H9 (cell line): ENCODE results near the gene CCDC185. TPM values are rescaled to one million over a fixed set of nuclear protein-coding genes. Genes with fewer than 3 reads are reported as not detected.

ENCODE experiments used
- DNase-seq: peaks from one replicate; pipeline ENCODE4 v3.0.0-alpha.2; 2017
- H2AFZ ChIP-seq: one replicate; pipeline ENCODE4 v1.6.1; 2013; ENCODE audit warnings: mild to moderate bottlenecking, low read length, control low read depth, moderate library complexity
- H2AK5ac ChIP-seq: 2 replicates; pipeline ENCODE4 v1.6.1; 2013; ENCODE audit warnings: low read length, control low read depth, mixed read lengths; ENCODE audit not compliant: insufficient read length
- H2BK120ac ChIP-seq: one replicate; pipeline ENCODE4 v1.6.1; 2013; ENCODE audit warnings: low read depth, mild to moderate bottlenecking, low read length, control low read depth, inconsistent platforms; ENCODE audit not compliant: poor library complexity, severe bottlenecking
- H2BK12ac ChIP-seq: 2 replicates; pipeline ENCODE4 v1.6.1; 2013; ENCODE audit warnings: low read length, control low read depth, mixed read lengths, low read depth; ENCODE audit not compliant: insufficient read length
- H2BK15ac ChIP-seq: 2 replicates; pipeline ENCODE4 v1.6.1; 2013; ENCODE audit warnings: low read depth, low read length, control low read depth
- H2BK20ac ChIP-seq: one replicate; pipeline ENCODE4 v1.6.1; 2013; ENCODE audit warnings: low read depth, mild to moderate bottlenecking, low read length, control low read depth, inconsistent platforms; ENCODE audit not compliant: poor library complexity, severe bottlenecking
- H2BK5ac ChIP-seq: 2 replicates; pipeline ENCODE4 v1.6.1; 2013; ENCODE audit warnings: low read length, control low read depth, mixed read lengths; ENCODE audit not compliant: insufficient read length
- H3K14ac ChIP-seq: 2 replicates; pipeline ENCODE4 v1.6.1; 2013; ENCODE audit warnings: low read length, control low read depth; ENCODE audit not compliant: insufficient read depth
- H3K18ac ChIP-seq: 2 replicates; pipeline ENCODE4 v1.6.1; 2013; ENCODE audit warnings: low read depth, mild to moderate bottlenecking, mixed read lengths, low read length, control low read depth; ENCODE audit not compliant: insufficient read length
- H3K23ac ChIP-seq: 2 replicates; pipeline ENCODE4 v1.6.1; 2013; ENCODE audit warnings: low read length, control low read depth, mixed read lengths, low read depth; ENCODE audit not compliant: insufficient read length
- H3K23me2 ChIP-seq: 2 replicates; pipeline ENCODE4 v1.6.1; 2013; ENCODE audit warnings: low read depth, mild to moderate bottlenecking, mixed read lengths, low read length, control low read depth; ENCODE audit not compliant: insufficient read length, poor library complexity, severe bottlenecking
- H3K27ac ChIP-seq: 2 replicates; pipeline ENCODE4 v1.5.1; 2013; ENCODE audit warnings: low read length, control low read depth, mixed read lengths, low read depth; ENCODE audit not compliant: insufficient read length
- H3K27me3 ChIP-seq: 2 replicates; pipeline ENCODE4 v1.6.1; 2013; ENCODE audit warnings: low read length, control low read depth, inconsistent platforms; ENCODE audit not compliant: insufficient read depth
- H3K4ac ChIP-seq: 2 replicates; pipeline ENCODE4 v1.6.1; 2013; ENCODE audit warnings: low read depth, mild to moderate bottlenecking, control low read depth, inconsistent platforms, low read length, moderate library complexity
- H3K4me1 ChIP-seq: 2 replicates; pipeline ENCODE4 v1.6.1; 2013; ENCODE audit warnings: low read length, control low read depth, inconsistent platforms; ENCODE audit not compliant: insufficient read depth
- H3K4me2 ChIP-seq: 2 replicates; pipeline ENCODE4 v1.6.1; 2013; ENCODE audit warnings: low read length, control low read depth, mixed read lengths; ENCODE audit not compliant: insufficient read length, insufficient read depth
- H3K56ac ChIP-seq: 2 replicates; pipeline ENCODE4 v1.6.1; 2013; ENCODE audit warnings: low read depth, mild to moderate bottlenecking, mixed read lengths, low read length, control low read depth; ENCODE audit not compliant: insufficient read length
- H3K79me1 ChIP-seq: 2 replicates; pipeline ENCODE4 v1.6.1; 2013; ENCODE audit warnings: low read depth, mild to moderate bottlenecking, moderate library complexity, low read length, control low read depth, inconsistent platforms; ENCODE audit not compliant: insufficient read depth, poor library complexity, severe bottlenecking
- H3K79me2 ChIP-seq: 2 replicates; pipeline ENCODE4 v1.6.1; 2013; ENCODE audit warnings: low read length, control low read depth, inconsistent platforms; ENCODE audit not compliant: insufficient read depth
- H3K9ac ChIP-seq: 2 replicates; pipeline ENCODE4 v1.6.1; 2013; ENCODE audit warnings: low read length, control low read depth, mixed read lengths; ENCODE audit not compliant: insufficient read length; ENCODE audit errors: extremely low read depth
- H3K9me3 ChIP-seq: one replicate; pipeline ENCODE4 v1.6.1; 2013; ENCODE audit warnings: low read depth, low read length, inconsistent platforms; ENCODE audit not compliant: control insufficient read depth
- H3T11ph ChIP-seq: one replicate; pipeline ENCODE4 v1.6.1; 2013; ENCODE audit warnings: mild to moderate bottlenecking, low read length, control low read depth, inconsistent platforms
- H4K20me1 ChIP-seq: one replicate; pipeline ENCODE4 v1.6.1; 2013; ENCODE audit not compliant: control insufficient read depth, insufficient read length, insufficient read depth
- H4K5ac ChIP-seq: 2 replicates; pipeline ENCODE4 v1.6.1; 2013; ENCODE audit warnings: low read depth, mild to moderate bottlenecking, mixed read lengths, low read length, control low read depth; ENCODE audit not compliant: insufficient read length
- H4K8ac ChIP-seq: replicated peaks from 2 replicates; pipeline ENCODE4 v1.6.1; 2013; ENCODE audit warnings: low read length, control low read depth, mixed read lengths, low read depth; ENCODE audit not compliant: insufficient read length
- H4K91ac ChIP-seq: 2 replicates; pipeline ENCODE4 v1.6.1; 2013; ENCODE audit warnings: low read depth, mild to moderate bottlenecking, moderate library complexity, mixed read lengths, low read length, control low read depth; ENCODE audit not compliant: insufficient read length
- H3K27ac Mint-ChIP-seq, 3 experiments: 2 replicates in 2 of 3; 3 replicates in 1 of 3; pipeline ENCODE4 v1.8.0; 2020 to 2021; ENCODE audit warnings: mixed read lengths in 3 of 3, mild to moderate bottlenecking in 1 of 3, moderate library complexity in 1 of 3
- H3K27me3 Mint-ChIP-seq: 2 replicates; pipeline ENCODE4 v1.8.0; 2021; ENCODE audit warnings: low read depth, mild to moderate bottlenecking, moderate library complexity, mixed read lengths
- H3K36me3 Mint-ChIP-seq, 3 experiments: 2 replicates in 2 of 3; 3 replicates in 1 of 3; pipeline ENCODE4 v1.8.0; 2020 to 2021; ENCODE audit warnings: low read depth in 3 of 3, mixed read lengths in 3 of 3; ENCODE audit not compliant: insufficient read depth in 1 of 3
- H3K4me1 Mint-ChIP-seq, 2 experiments: 2 replicates each; pipeline ENCODE4 v1.8.0; 2020; ENCODE audit warnings: mixed read lengths in 2 of 2
- H3K4me3 Mint-ChIP-seq, 2 experiments: 2 replicates in 1 of 2; 3 replicates in 1 of 2; pipeline ENCODE4 v1.8.0; 2020 to 2021; ENCODE audit warnings: mild to moderate bottlenecking in 2 of 2, mixed read lengths in 2 of 2, moderate library complexity in 1 of 2
- H3K9me3 Mint-ChIP-seq, 2 experiments: 2 replicates in 1 of 2; 3 replicates in 1 of 2; pipeline ENCODE4 v1.8.0; 2020; ENCODE audit warnings: mild to moderate bottlenecking in 2 of 2, mixed read lengths in 2 of 2, moderate library complexity in 1 of 2
- CTCF ChIP-seq: fragments of 200-600 bp; sonication (generic); conservative IDR thresholded peaks from 3 replicates; pipeline ENCODE4 v1.8.0; 2021; ENCODE audit warnings: antibody characterized with exemption, mild to moderate bottlenecking
- WGBS: extraction: QIAGEN DNeasy Blood & Tissue Kit; methylation state at CpG from one replicate; pipeline ENCODE4 v1.1.7; 2013; ENCODE audit warnings: missing lambda C conversion rate, low lambda C conversion rate, mixed read lengths; ENCODE audit not compliant: insufficient read length; ENCODE audit errors: extremely low coverage; 5-methylcytosine and 5-hydroxymethylcytosine counted together
- total RNA-seq: library from RNA; stranded (reverse); gene quantifications from 2 replicates; pipeline ENCODE4 v1.2.1, GENCODE V29; 2021

The CCDC185 gene
- total RNA-seq, 1 experiment from 2014 or later, result not detected

- Histone ChIP-seq H3K79me2 (no peaks in the 10 kb centered on the region), H4K20me1 (no peaks in the 10 kb centered on the region), H3K18ac (no peak overlapping the region), H2BK5ac (no peak overlapping the region), H3K4me1 (no peaks in the 10 kb centered on the region), H3K14ac (no peak overlapping the region), H2AFZ (no peak overlapping the region), H4K91ac (no peak overlapping the region), H4K8ac (no peak overlapping the region), H3K4me2 (no peak overlapping the region), H3K9ac (no peak overlapping the region), H3K79me1 (no peaks in the 10 kb centered on the region), H2BK12ac (no peak overlapping the region), H2BK20ac (no peak overlapping the region), H3K27ac (no peak overlapping the region), H3K4ac (no peak overlapping the region), H4K5ac (no peak overlapping the region), H2AK5ac (no peak overlapping the region), H2BK15ac (no peak overlapping the region), H3K23me2 (no peaks in the 10 kb centered on the region), H3K27me3 (no peaks in the 10 kb centered on the region), H3K9me3 (no peaks in the 10 kb centered on the region), H3K23ac (no peak overlapping the region), H2BK120ac (no peak overlapping the region), H3K56ac (no peak overlapping the region), H3T11ph (no peak overlapping the region)
- Mint-ChIP-seq H3K4me1 (peaks cover 6 to 11% of the 10 kb centered on the region in 2 experiments; a peak in 3 of 4 replicates), H3K36me3 (no peaks in the 10 kb centered on the region), H3K27ac (no peak overlapping the region), H3K4me3 (no peak overlapping the region), H3K9me3 (no peaks in the 10 kb centered on the region; a peak in 1 of 5 replicates), H3K27me3 (peaks cover 2% of the 10 kb centered on the region; the same call in 1 of the 2 replicates)
- WGBS, result no CpG with 5 or more reads among the region's 1 CpG
- TF ChIP-seq CTCF, result no peak
- DNase-seq, result no peak
Measured at GRCh38 chr1:223421025-223421424, 27.8 kb downstream of the CCDC185 start.
